NCI-H187 (cell line): ENCODE data around the gene UBE2E1.

Source experiments
- DNase-seq, 2 experiments: peaks; one replicate each; lab custom pipeline; 2025; lab: John Stamatoyannopoulos, UW

Gene UBE2E1

GRCh38 chr3:23805633-23806533 lies at the start of gene UBE2E1:
TSS of gene UBE2E1 (plus strand) at chr3:23805955. CDS start at chr3:23807270, 1,315 bp downstream.
- peak in 1 of 2 experiments; percentile 11 for DNase-seq

GRCh38 chr3:23756206-23756840 lies 49.4 kb upstream of the UBE2E1 start:
- DNase-seq, result no peak

- DNase-seq, result no peak
These were observed 47.4 kb upstream of the UBE2E1 start for GRCh38 chr3:23758253-23758838.

GRCh38 chr3:23760325-23760724 lies 45.4 kb upstream of the UBE2E1 start:
- no peak for DNase-seq

- DNase-seq, result no peak
These were observed 44.8 kb upstream of the UBE2E1 start for GRCh38 chr3:23760871-23761373.

DNA sequence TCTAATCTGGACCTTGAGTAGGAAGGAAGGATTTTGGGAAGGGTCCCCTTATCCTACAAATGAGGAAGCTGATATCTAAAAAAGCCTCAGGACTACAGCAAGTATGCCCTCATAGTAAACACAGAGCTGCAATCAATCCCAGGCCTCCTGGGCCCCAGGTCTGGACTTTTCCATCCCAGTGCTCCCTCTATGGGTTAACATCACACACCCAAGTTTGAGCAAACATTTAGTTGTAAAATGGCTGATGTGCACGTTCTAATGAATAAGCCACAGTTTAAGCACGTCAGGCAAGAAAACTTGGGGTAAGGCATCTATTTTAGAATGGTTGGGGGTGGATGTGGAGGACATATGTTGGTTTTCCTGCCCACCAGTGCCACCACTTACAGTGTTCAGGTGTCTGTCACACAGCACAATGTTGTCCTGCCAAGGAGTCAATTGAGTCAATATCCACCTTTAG lies 44.3 kb upstream of the UBE2E1 start:
- no peak for DNase-seq

DNA sequence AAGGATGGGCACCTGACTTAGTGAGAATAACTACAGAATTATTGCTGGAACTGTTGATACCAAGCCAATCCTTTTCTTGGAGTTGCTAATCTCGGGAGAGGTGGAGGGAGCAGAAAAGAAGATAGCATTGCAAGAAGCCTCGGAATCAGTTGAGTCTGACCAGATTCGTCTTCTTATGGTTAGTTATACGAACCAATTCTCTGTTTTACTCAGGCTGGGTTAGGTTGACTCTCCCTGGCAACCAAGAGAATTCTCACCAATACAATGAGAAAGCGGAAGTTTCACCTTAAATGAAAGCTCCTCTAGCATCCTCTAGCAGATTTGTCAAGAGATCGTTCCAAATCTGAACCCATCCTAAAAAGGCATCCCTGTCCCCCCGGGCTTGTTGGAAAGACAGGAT lies 43.5 kb upstream of the UBE2E1 start:
- DNase-seq, result no peak

DNA sequence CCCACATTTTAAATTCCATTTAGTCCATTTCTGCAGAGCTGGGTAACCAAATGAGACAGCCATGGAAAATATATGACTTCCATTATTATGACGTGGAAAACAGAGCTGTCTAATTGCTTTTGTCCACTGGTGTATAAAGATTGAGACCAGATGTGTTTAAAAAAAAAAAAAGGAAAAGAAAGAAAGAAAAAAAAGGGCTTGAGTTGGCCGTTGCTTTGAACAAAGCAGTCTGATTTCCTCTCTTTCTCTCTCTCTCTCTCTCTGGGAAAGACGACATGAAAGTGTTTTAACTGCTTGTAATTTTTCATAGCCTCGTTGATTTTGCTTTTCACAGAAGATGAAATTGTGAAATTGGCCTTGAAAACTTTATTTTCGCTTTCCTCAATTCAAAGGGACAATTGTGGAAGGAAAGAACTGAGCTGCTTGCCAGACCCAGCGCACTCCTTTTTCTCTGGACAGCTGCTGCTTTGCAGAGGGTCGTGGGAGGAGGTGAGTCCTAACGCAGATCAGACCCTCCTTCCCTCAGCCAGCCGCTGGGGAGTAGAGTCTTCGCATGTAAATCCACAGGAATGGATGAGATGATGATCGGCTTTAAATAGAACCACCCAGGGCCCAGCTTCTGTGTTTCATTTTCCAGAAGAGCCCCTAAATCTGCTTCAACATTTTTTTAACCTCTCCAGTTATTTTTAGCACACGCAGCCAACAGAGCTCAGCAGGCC lies 42.8 kb upstream of the UBE2E1 start:
- no peak for DNase-seq

- DNase-seq, result no peak
These were observed 41.3 kb upstream of the UBE2E1 start for GRCh38 chr3:23764407-23764806.

- DNase-seq, result no peak
These were observed 38.2 kb upstream of the UBE2E1 start for GRCh38 chr3:23767546-23767945.

GRCh38 chr3:23775254-23775909 lies 30.4 kb upstream of the UBE2E1 start:
- DNase-seq, result no peak

DNA sequence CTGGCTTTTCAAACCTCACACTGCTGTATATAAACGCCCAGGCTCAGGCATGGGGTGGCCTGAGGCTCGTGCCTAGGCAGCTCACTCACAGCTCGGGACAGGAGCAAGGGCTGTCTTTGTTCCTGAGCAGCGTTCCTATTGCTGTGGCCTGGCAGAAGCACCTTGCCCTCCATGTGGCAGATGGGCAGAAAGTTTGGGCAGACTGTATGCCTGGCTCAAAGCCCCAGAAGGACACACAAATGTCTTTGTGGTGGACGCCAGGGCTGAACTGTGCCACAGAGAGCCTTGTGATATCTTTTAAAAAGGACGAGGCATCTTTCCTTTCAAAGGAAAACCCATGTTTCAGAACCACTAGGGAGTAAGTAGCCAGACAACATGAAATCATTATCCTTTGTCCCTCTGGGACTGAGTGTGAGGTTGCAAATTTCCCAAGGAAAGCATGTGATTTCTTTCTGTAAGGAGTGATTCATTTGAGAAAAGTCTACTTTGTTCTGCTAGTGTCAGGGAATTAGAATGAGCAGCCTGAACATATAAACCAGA lies 29.3 kb upstream of the UBE2E1 start:
- DNase-seq, result no peak

GRCh38 chr3:23778446-23778845 lies 27.3 kb upstream of the UBE2E1 start:
- DNase-seq, result no peak

DNA sequence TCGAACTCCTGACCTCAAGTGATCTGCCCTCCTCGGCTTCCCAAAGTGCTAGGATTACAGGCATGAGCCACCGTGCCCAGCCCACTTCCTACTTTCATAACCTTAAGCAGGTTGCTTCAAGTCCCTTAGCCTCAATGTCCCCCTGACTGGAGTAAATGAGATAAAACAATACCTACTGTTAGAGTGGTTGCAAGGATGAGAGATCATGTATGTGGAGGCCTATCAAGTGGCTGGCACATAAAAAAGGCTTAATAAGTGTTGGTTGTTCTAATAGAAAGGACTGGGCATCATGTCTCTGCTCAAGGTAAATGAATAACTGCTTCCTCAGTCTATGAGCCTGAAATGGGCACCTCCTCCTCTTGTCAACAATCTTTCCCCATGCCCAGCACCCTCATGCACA lies 25.9 kb upstream of the UBE2E1 start:
- no peak for DNase-seq

DNA sequence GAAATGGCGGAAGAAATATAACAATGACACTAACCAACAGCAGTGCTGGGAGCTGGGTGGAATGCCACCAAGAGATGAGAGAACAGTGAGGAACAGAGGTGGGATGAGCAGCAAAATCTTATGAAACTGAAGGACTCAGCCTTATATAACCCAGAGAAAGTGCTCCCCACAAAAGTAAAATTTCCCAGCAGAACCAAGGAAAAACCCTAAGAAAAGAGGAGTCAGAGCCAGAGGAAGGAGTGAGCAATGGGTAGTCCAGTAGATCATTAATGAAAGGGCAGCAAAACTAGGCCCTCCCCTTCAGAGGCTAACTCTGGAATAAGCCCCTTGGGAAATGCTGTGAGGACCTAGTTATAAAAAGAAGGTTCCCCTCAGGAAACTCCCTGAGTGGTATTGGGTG lies 24.7 kb upstream of the UBE2E1 start:
- DNase-seq, result no peak

GRCh38 chr3:23781871-23782270 lies 23.9 kb upstream of the UBE2E1 start:
- no peak for DNase-seq

DNA sequence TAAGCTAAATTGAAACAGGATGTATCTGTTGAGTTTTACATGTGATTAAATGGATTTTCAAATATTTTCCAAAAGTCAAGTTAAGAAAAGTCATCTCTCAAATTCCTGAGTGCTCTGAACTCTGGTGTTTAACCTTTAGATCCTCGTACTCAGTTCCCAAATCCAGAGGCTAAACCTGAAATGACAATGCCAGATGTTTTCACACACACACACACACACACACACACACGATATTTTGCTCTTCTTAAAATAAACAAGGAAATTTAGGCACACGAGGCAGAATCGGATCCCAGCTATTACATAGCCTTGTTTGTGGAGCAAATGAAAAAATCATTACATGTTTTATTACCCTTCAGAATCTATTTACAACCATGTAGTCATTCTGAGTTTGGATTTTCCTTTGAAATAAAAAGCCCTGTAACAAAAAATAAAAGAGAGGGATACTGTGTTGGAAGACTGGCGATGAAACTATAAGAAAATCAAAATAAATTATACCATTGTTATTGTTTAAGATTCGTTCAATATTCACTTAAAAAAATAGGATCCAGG lies 20.6 kb upstream of the UBE2E1 start:
- no peak for DNase-seq

- DNase-seq, result no peak
These were observed 19.9 kb upstream of the UBE2E1 start for GRCh38 chr3:23785882-23786281.

DNA sequence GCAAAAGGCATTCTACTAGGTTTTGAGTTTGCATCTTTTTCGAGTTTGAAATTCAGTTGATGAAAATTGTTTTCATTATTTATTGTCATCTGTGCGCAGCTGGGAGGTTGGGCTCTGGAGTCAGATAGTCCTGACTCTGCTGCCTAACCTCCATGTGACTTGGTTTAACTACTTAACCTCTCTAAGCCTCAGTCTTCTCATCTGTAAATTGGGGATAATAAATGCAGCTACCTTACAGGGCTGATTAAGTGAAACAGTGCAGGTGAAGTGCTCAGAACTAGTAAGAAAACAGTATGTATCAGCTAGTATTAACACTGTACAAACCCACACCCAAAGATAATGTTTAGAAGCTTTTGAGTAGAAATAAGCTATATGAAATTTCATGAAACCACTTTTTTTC lies 14.1 kb upstream of the UBE2E1 start:
- no peak for DNase-seq

DNA sequence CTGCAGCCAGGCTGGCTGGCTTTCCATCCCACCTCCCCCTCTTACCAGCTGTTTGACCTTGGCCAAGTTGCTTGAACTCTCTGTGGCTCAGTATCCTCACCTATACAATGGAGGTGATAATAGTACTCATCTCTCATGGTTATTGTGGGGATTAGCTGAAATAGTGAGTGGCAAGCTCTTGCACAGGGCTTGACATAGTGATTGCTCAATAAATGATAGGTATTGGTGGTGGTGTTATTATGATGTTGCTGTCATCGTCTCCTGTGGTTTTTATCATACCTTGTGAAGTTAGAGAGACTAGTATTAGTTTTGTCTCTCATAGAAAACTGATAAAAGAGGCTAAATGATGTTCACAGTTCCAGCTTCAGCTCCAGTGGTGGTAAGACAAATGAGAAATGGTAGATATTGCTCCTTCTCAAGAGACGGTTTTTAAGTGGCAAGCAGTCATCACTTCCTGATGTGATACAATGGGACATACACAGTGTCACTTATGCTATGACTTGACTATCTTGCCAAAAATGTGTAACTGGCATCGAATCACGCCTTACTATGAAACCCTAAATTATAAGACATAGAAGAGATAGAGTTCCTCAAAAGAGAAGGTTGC lies 12.1 kb upstream of the UBE2E1 start:
- no peak for DNase-seq

DNA sequence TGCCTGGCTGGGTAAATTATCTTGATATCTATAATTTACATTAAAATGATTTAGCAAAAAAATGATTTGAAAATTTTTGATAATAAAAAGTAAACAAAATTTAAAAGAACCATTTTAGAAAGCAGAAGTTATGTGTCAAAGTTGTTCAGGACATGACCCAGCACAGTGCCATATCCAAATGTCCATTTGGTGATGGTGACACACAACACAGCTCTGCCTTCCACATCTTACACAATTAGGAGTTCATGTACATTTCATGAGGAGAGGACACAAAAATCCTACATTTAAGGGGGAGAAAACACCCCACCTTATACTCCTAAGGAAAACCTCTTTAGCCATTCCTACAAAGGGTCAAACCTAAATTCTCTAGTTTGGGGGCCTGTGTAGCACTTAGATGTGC lies 10.7 kb upstream of the UBE2E1 start:
- no peak for DNase-seq
